WTC11 (cell line): Measurements from ENCODE around the gene CARMIL1. TPM values are rescaled to one million over a fixed set of nuclear protein-coding genes. Genes with fewer than 3 reads are reported as not detected.

Experiments used
- ATAC-seq: fragments of 200-7000 bp; cut with Tn5 transposase; 2 replicates; pipeline ENCODE4 v1.10.0; 2021; ENCODE audit warnings: mild to moderate bottlenecking, moderate library complexity
- CTCF ChIA-PET: fragments of 300-600 bp; sonication (Branson Sonifier 250); formaldehyde crosslinking; loops from one replicate; lab custom pipeline; 2021; ENCODE audit warnings: antibody characterized with exemption; lab: Charles Lee
- POLR2A ChIA-PET: fragments of 350-600 bp; sonication (Branson Sonifier 250); formaldehyde crosslinking; loops from one replicate; lab custom pipeline; 2021; ENCODE audit warnings: antibody characterized with exemption; lab: Charles Lee
- DNase-seq: peaks from one replicate; pipeline ENCODE4 v3.0.0; 2021; ENCODE audit warnings: low spot score
- H3K27ac Mint-ChIP-seq: 2 replicates; pipeline ENCODE4 v1.8.0; 2021; ENCODE audit warnings: mixed read lengths
- H3K27me3 Mint-ChIP-seq: 2 replicates; pipeline ENCODE4 v1.8.0; 2021; ENCODE audit warnings: low read depth, mild to moderate bottlenecking, moderate library complexity, mixed read lengths
- H3K36me3 Mint-ChIP-seq: 2 replicates; pipeline ENCODE4 v1.8.0; 2021; ENCODE audit warnings: mixed read lengths
- H3K4me1 Mint-ChIP-seq: 2 replicates; pipeline ENCODE4 v1.8.0; 2022; ENCODE audit warnings: mixed read lengths
- H3K4me3 Mint-ChIP-seq: 2 replicates; pipeline ENCODE4 v1.8.0; 2021; ENCODE audit warnings: mild to moderate bottlenecking, moderate library complexity, mixed read lengths
- H3K9me3 Mint-ChIP-seq: 2 replicates; pipeline ENCODE4 v1.8.0; 2021; ENCODE audit warnings: mixed read lengths
- AFF4 ChIP-seq: sonication (generic); formaldehyde crosslinking; IDR thresholded peaks from 2 replicates; pipeline ENCODE4 v1.8.1; 2023; ENCODE audit warnings: mild to moderate bottlenecking, missing genetic modification reagents, borderline replicate concordance
- AR ChIP-seq: fragments of 250-450 bp; sonication (Bioruptor Pico); IDR thresholded peaks from 2 replicates; pipeline ENCODE4 v1.9.0; 2021; ENCODE audit warnings: mild to moderate bottlenecking
- EMX1 ChIP-seq: fragments of 250-450 bp; sonication (Bioruptor Pico); IDR thresholded peaks from 2 replicates; pipeline ENCODE4 v1.8.0; 2021; ENCODE audit warnings: mild to moderate bottlenecking
- ERG ChIP-seq: fragments of 250-450 bp; sonication (Bioruptor Pico); IDR thresholded peaks from 2 replicates; pipeline ENCODE4 v1.8.0; 2021; ENCODE audit warnings: mild to moderate bottlenecking
- FOXJ3 ChIP-seq: sonication (generic); formaldehyde crosslinking; IDR thresholded peaks from 2 replicates; pipeline ENCODE4 v1.9.0; 2021; ENCODE audit warnings: missing genetic modification reagents, mild to moderate bottlenecking, borderline replicate concordance
- HMGA2 ChIP-seq: fragments of 250-450 bp; sonication (Bioruptor Pico); IDR thresholded peaks from 2 replicates; pipeline ENCODE4 v1.4.0; 2021; ENCODE audit warnings: mild to moderate bottlenecking, moderate library complexity
- OVOL2 ChIP-seq: fragments of 250-450 bp; sonication (Bioruptor Pico); IDR thresholded peaks from 2 replicates; pipeline ENCODE4 v1.9.0; 2021; ENCODE audit warnings: mild to moderate bottlenecking, borderline replicate concordance
- PRDM15 ChIP-seq: sonication (generic); formaldehyde crosslinking; IDR thresholded peaks from 2 replicates; pipeline ENCODE4 v1.8.0; 2022; ENCODE audit warnings: missing genetic modification reagents
- RELA ChIP-seq: sonication (generic); formaldehyde crosslinking; IDR thresholded peaks from 2 replicates; pipeline ENCODE4 v1.8.1; 2022; ENCODE audit warnings: missing genetic modification reagents, mild to moderate bottlenecking, borderline replicate concordance
- SMAD4 ChIP-seq: sonication (generic); formaldehyde crosslinking; IDR thresholded peaks from 2 replicates; pipeline ENCODE4 v1.8.0; 2022; ENCODE audit warnings: mild to moderate bottlenecking, missing genetic modification reagents
- ZBTB21 ChIP-seq: sonication (generic); formaldehyde crosslinking; IDR thresholded peaks from 2 replicates; pipeline ENCODE4 v1.8.1; 2023; ENCODE audit warnings: mild to moderate bottlenecking, missing genetic modification reagents, borderline replicate concordance
- ZNF219 ChIP-seq: sonication (generic); formaldehyde crosslinking; IDR thresholded peaks from 2 replicates; pipeline ENCODE4 v1.8.0; 2023; ENCODE audit warnings: missing genetic modification reagents, mild to moderate bottlenecking, borderline replicate concordance
- ZNF425 ChIP-seq: fragments of 250-450 bp; sonication (Bioruptor Pico); conservative IDR thresholded peaks from 2 replicates; pipeline ENCODE4 v1.9.0; 2021; ENCODE audit warnings: mild to moderate bottlenecking
- ZNF512 ChIP-seq: sonication (generic); formaldehyde crosslinking; IDR thresholded peaks from 2 replicates; pipeline ENCODE4 v1.8.1; 2022; ENCODE audit warnings: missing genetic modification reagents, borderline replicate concordance
- total RNA-seq: library from RNA; stranded (reverse); gene quantifications from 3 replicates; pipeline ENCODE4 v1.2.3, GENCODE V29; 2021

Gene CARMIL1
- total RNA-seq, 1 experiment from 2014 or later, result 36.2 TPM

- no peak for TF ChIP-seq SMAD4
- no peak for TF ChIP-seq ZBTB21 (CRISPR knock-in tag)
- TF ChIP-seq ZNF425 (CRISPR knock-in tag), result no peak
- no peak for TF ChIP-seq AFF4 (CRISPR knock-in tag)
- TF ChIP-seq AR (CRISPR knock-in tag), result no peak
- TF ChIP-seq ZNF219, result no peak
- no peak for TF ChIP-seq ZNF512
These were observed 11.3 kb downstream of the CARMIL1 start (continued) for GRCh38 chr6:25290306-25291060.

GRCh38 chr6:25292384-25292783, 13.2 kb downstream of the CARMIL1 start:
- H3K27ac Mint-ChIP-seq, result no peak overlapping the region
- POLR2A ChIA-PET, result interaction anchor here (1.2 kb wide), 1 partner anchor 13 kb away, joined by 5 read pairs; the partner anchor contains the start of gene CARMIL1
- DNase-seq, result no peak
- no peak overlapping the region for H3K4me3 Mint-ChIP-seq
- H3K36me3 Mint-ChIP-seq, result no peaks in the 10 kb centered on the region
- peak; percentile 68 for ATAC-seq
- H3K9me3 Mint-ChIP-seq, result no peaks in the 10 kb centered on the region
- CTCF ChIA-PET, result interaction anchor here (0.7 to 2.0 kb wide), 3 partner anchors 13 to 196 kb away, joined by 3 to 8 read pairs (median 4); partner anchors contain the start of gene CARMIL1
- H3K4me1 Mint-ChIP-seq, result peaks cover 29% of the 10 kb centered on the region
- no peaks in the 10 kb centered on the region for H3K27me3 Mint-ChIP-seq
- TF ChIP-seq EMX1 (CRISPR knock-in tag), result no peak
- TF ChIP-seq HMGA2 (CRISPR knock-in tag), result no peak
- TF ChIP-seq PRDM15 (CRISPR knock-in tag), result no peak
- no peak for TF ChIP-seq RELA
- TF ChIP-seq ERG, result no peak
- no peak for TF ChIP-seq OVOL2 (CRISPR knock-in tag)
- no peak for TF ChIP-seq ZBTB21 (CRISPR knock-in tag)
- no peak for TF ChIP-seq AFF4 (CRISPR knock-in tag)
- no peak for TF ChIP-seq FOXJ3 (CRISPR knock-in tag)
